Ovary (tissue), 9 donors: ENCODE measurements around the gene CFAP100. TPM values are rescaled to one million over a fixed set of nuclear protein-coding genes. Genes with fewer than 3 reads are reported as not detected.

Experiments
- DNase-seq, 5 donors: peaks; one replicate each; pipeline ENCODE4 v3.0.0-alpha.2; 2019 to 2020
- H3K27ac ChIP-seq, 2 donors: fragments of 200-600 bp; one replicate each; pipeline versions ENCODE4 v1.5.1 to v1.8.0; 2019 to 2022
- H3K27me3 ChIP-seq: fragments of 200-600 bp; one replicate; pipeline ENCODE4 v1.8.0; 2022
- H3K36me3 ChIP-seq: fragments of 200-600 bp; sonication (generic); one replicate; pipeline ENCODE4 v1.5.1; 2019
- H3K4me1 ChIP-seq: one replicate; pipeline ENCODE4 v1.8.1; 2013; ENCODE audit warnings: mild to moderate bottlenecking, moderate library complexity; ENCODE audit not compliant: insufficient read depth
- H3K4me3 ChIP-seq: fragments of 200-600 bp; sonication (generic); one replicate; pipeline ENCODE4 v1.5.1; 2017
- H3K9me3 ChIP-seq, 2 donors: fragments of 200-600 bp in 1 of 2; sonication (generic) in 1 of 2; one replicate each; pipeline versions ENCODE4 v1.5.1 to v1.8.1; 2013 to 2019; ENCODE audit warnings: mild to moderate bottlenecking in 1 of 2, moderate library complexity in 1 of 2
- EP300 ChIP-seq: sonication (generic); formaldehyde crosslinking; IDR thresholded peaks from one replicate; pipeline ENCODE4 v1.6.1; 2017; ENCODE audit warnings: antibody characterized with exemption
- POLR2A ChIP-seq: fragments of 450-650 bp; IDR thresholded peaks from one replicate; pipeline ENCODE4 v1.6.1; 2017; ENCODE audit warnings: antibody characterized with exemption, mild to moderate bottlenecking, moderate library complexity
- WGBS, 3 donors: extraction: QIAGEN DNeasy Blood & Tissue Kit in 1 of 3; methylation state at CpG; one replicate each; pipeline versions ENCODE4 v1.1.5 to v1.1.7; 2013 to 2017; 5-methylcytosine and 5-hydroxymethylcytosine counted together
- intact Hi-C, 4 donors: fragments of 100-400 bp; cut with DNase I; formaldehyde crosslinking; loops; one replicate each; pipeline versions ENCODE4 v1.11.0 to v1.15.1; 2022 to 2023
- polyA plus RNA-seq, 2 donors: library from polyadenylated mRNA; stranded (reverse); fragments of 200-250 nt in 1 of 2; fragments of 350-450 nt in 1 of 2; fragmentation: Illumina TruSeq in 1 of 2; extraction: RNeasy Lipid Tissue Mini Kit (QIAGEN cat#74804) in 1 of 2; gene quantifications; one replicate each; pipeline ENCODE4 v1.2.3, GENCODE V29; 2013 to 2014
- total RNA-seq, 7 donors: library from RNA; depleted of rRNA in 2 of 7; stranded (reverse); fragments of >200 nt in 2 of 7; fragmentation: NEBNext Ultra II Directional in 3 of 7; extraction: Animal tissue kit (Norgen Biotek cat#: 25700) in 3 of 7; gene quantifications; one replicate each; pipeline versions ENCODE4 v1.1.0 to v1.2.4, GENCODE V29; 2016 to 2023
- TF ChIP-seq, protein P1 (sequence below), 3 donors: fragments of 450-650 bp in 2 of 3; fragments of 200-600 bp in 1 of 3; IDR thresholded peaks; one replicate each; pipeline versions ENCODE4 v1.5.1 to v1.8.0; 2016 to 2022; ENCODE audit warnings: antibody characterized with exemption in 3 of 3, mild to moderate bottlenecking in 1 of 3
- donor health status: DM: no; HTN: no; CAD: no; lungs with moderate emphysema.
- donor health status: DM: no; HTN: no; CAD: no.
- donor health status: Bipolar disorder and iron deficiency.
- donor health status: DM: yes; HTN: yes; CAD: no.
- donor health status: DM: no; HTN: no; CAD: no.
- donor health status: DM: yes; HTN: yes; CAD: no.

CFAP100 gene
- total and polyA plus RNA-seq, 9 donors: 0.06 to 21.3 (median 1.6) TPM; not detected in 3

- DNase-seq: no peak
- no peak overlapping the region for H3K4me3 ChIP-seq
- 66 to 70% (median 67%) methylated on average over 17 of the region's 17 CpGs for WGBS, 3 donors
- H3K27ac ChIP-seq: no peak overlapping the region
- H3K9me3 ChIP-seq: no peaks in the 10 kb centered on the region
- H3K4me1 ChIP-seq: no peaks in the 10 kb centered on the region
- intact Hi-C loops: no loop called here
- H3K36me3 ChIP-seq: no peaks in the 10 kb centered on the region
- H3K27me3 ChIP-seq: no peaks in the 10 kb centered on the region
- no peak for TF ChIP-seq EP300
- TF ChIP-seq, protein P1, sequence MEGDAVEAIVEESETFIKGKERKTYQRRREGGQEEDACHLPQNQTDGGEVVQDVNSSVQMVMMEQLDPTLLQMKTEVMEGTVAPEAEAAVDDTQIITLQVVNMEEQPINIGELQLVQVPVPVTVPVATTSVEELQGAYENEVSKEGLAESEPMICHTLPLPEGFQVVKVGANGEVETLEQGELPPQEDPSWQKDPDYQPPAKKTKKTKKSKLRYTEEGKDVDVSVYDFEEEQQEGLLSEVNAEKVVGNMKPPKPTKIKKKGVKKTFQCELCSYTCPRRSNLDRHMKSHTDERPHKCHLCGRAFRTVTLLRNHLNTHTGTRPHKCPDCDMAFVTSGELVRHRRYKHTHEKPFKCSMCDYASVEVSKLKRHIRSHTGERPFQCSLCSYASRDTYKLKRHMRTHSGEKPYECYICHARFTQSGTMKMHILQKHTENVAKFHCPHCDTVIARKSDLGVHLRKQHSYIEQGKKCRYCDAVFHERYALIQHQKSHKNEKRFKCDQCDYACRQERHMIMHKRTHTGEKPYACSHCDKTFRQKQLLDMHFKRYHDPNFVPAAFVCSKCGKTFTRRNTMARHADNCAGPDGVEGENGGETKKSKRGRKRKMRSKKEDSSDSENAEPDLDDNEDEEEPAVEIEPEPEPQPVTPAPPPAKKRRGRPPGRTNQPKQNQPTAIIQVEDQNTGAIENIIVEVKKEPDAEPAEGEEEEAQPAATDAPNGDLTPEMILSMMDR (IDR thresholded peaks at IDR 0.05): no peak
Observed at GRCh38 chr3:126380011-126380768, 14.5 kb upstream of the CFAP100 start.

DNA sequence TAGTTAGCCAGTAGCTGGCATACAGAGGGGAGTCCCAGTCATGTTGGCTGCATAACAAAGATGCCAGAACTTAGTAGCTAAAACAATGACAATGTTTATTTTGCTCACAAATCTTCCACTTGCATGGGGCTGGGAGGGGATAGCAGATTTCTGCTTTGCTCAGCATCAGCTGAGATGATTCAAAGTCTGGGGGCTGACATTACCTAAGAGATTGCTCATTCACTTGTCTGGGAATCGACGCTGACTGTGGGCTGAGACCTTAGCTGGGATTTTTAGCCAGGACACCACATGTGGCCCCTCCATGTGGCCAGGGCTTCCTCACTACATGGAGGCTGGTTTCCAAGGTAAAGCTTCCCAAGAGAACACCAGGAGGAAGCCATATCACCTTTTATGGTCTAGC, 12.7 kb upstream of the CFAP100 start:
- H3K27me3 ChIP-seq: no peaks in the 10 kb centered on the region
- no peak overlapping the region for H3K4me3 ChIP-seq
- intact Hi-C loops: no loop called here
- no peak for DNase-seq
- 28 to 45% (median 36%) methylated on average over 2 of the region's 2 CpGs for WGBS, 3 donors
- no peaks in the 10 kb centered on the region for H3K9me3 ChIP-seq
- H3K36me3 ChIP-seq: no peaks in the 10 kb centered on the region
- H3K27ac ChIP-seq: no peak overlapping the region
- no peak for TF ChIP-seq POLR2A
- TF ChIP-seq EP300: no peak
- TF ChIP-seq, protein P1 (IDR thresholded peaks at IDR 0.05): no peak
- no peaks in the 10 kb centered on the region for H3K4me1 ChIP-seq

- H3K4me3 ChIP-seq: peak overlapping the region; percentile 34
- H3K4me1 ChIP-seq: peaks cover 4% of the 10 kb centered on the region
- DNase-seq: peak; percentile 87 to 96 (median 91)
- H3K27ac ChIP-seq: peak overlapping the region; percentile 79 to 81
- no peaks in the 10 kb centered on the region for H3K36me3 ChIP-seq
- intact Hi-C loops: loop anchor here (2.0 to 5.0 kb wide), 5 partner anchors 32 to 258 kb away; partner anchors contain the start of gene KLF15 (in 2 of the 4)
- no peaks in the 10 kb centered on the region for H3K27me3 ChIP-seq
- no peaks in the 10 kb centered on the region for H3K9me3 ChIP-seq
- TF ChIP-seq POLR2A: peak; percentile 73
- TF ChIP-seq EP300: peak; percentile 87
- TF ChIP-seq, protein P1 (IDR thresholded peaks at IDR 0.05): peak; percentile 95 to 100 (median 100)
- WGBS, 3 donors: 2 to 3% (median 2%) methylated on average over 58 of the region's 58 CpGs
Observed at GRCh38 chr3:126389112-126389793, 5.5 kb upstream of the CFAP100 start.

GRCh38 chr3:126389794-126390146, 4.9 kb upstream of the CFAP100 start:
- Histone ChIP-seq H3K4me3 (no peak overlapping the region), H3K27ac (peak overlapping the region in 1 of 2 donors; percentile 41), H3K4me1 (peaks cover 4% of the 10 kb centered on the region), H3K36me3 (no peaks in the 10 kb centered on the region), H3K27me3 (no peaks in the 10 kb centered on the region), H3K9me3 (no peaks in the 10 kb centered on the region)
- TF ChIP-seq POLR2A: no peak
- TF ChIP-seq EP300: no peak
- TF ChIP-seq, protein P1 (IDR thresholded peaks at IDR 0.05): no peak
- 67 to 76% (median 69%) methylated on average over 17 of the region's 17 CpGs for WGBS, 3 donors
- intact Hi-C loops: loop anchor here (2.0 to 5.0 kb wide), 8 partner anchors 33 to 259 kb away; partner anchors contain the start of gene KLF15 (in 2 of the 4)
- DNase-seq: no peak
